Osteoblast (primary cell): ENCODE results near the gene SRSF11. TPM values are rescaled to one million over a fixed set of nuclear protein-coding genes. Genes with fewer than 3 reads are reported as not detected.
A peak's percentile ranks its signal among the peaks of the same experiment; 100 is the strongest.
"Not testable (repeated sequence)": the region's sequence is repeated elsewhere in the genome, so short reads cannot be mapped to it uniquely, and the experiment has no call there.

Experiments
- DNase-seq: peaks from one replicate; pipeline ENCODE4 v3.0.0; 2011; ENCODE audit warnings: low spot score, mixed read lengths; ENCODE audit not compliant: insufficient read length; ENCODE audit errors: missing footprints
- H2AFZ ChIP-seq: 2 replicates; pipeline ENCODE4 v1.6.0; 2011; ENCODE audit warnings: mild to moderate bottlenecking, low read length
- H3K27ac ChIP-seq: 2 replicates; pipeline ENCODE4 v1.5.1; 2011; ENCODE audit warnings: mild to moderate bottlenecking, low read depth, low read length, moderate library complexity
- H3K27me3 ChIP-seq: 2 replicates; pipeline ENCODE4 v1.6.0; 2012; ENCODE audit warnings: mild to moderate bottlenecking, control low read depth, inconsistent platforms, low read length, moderate library complexity; ENCODE audit not compliant: insufficient read depth
- H3K36me3 ChIP-seq: 2 replicates; pipeline ENCODE4 v1.5.1; 2011; ENCODE audit warnings: mild to moderate bottlenecking, low read length, control low read depth, moderate library complexity; ENCODE audit not compliant: insufficient read depth
- H3K4me1 ChIP-seq: 2 replicates; pipeline ENCODE4 v1.5.1; 2011; ENCODE audit warnings: mild to moderate bottlenecking, low read length, control low read depth, moderate library complexity; ENCODE audit not compliant: insufficient read depth
- H3K4me2 ChIP-seq: 2 replicates; pipeline ENCODE4 v1.6.0; 2011; ENCODE audit warnings: mild to moderate bottlenecking, low read length; ENCODE audit not compliant: insufficient read depth
- H3K4me3 ChIP-seq: fragments of 200-600 bp; sonication (generic); 3 replicates; pipeline ENCODE4 v1.5.1; 2012; ENCODE audit warnings: mild to moderate bottlenecking, low read length, inconsistent platforms; ENCODE audit not compliant: insufficient read depth
- H3K79me2 ChIP-seq: 2 replicates; pipeline ENCODE4 v1.6.0; 2012; ENCODE audit warnings: mild to moderate bottlenecking, low read length, control low read depth, inconsistent platforms; ENCODE audit not compliant: insufficient read depth
- H3K9me3 ChIP-seq: 2 replicates; pipeline ENCODE4 v1.5.1; 2011; ENCODE audit warnings: low read depth, low read length, control low read depth
- H4K20me1 ChIP-seq: 2 replicates; pipeline ENCODE4 v1.6.0; 2012; ENCODE audit warnings: mild to moderate bottlenecking, low read length, control low read depth; ENCODE audit not compliant: insufficient read depth
- total RNA-seq: library from RNA; depleted of rRNA; stranded (reverse); fragments of >200 nt; gene quantifications from 2 replicates; pipeline ENCODE4 v1.2.3, GENCODE V29; 2012
- TF ChIP-seq, protein P1 (sequence below): IDR thresholded peaks from 2 replicates; pipeline ENCODE4 v1.5.1; 2011; ENCODE audit warnings: mild to moderate bottlenecking, low read depth, low read length, moderate library complexity; ENCODE audit errors: extremely low read depth

Gene SRSF11, protein sequence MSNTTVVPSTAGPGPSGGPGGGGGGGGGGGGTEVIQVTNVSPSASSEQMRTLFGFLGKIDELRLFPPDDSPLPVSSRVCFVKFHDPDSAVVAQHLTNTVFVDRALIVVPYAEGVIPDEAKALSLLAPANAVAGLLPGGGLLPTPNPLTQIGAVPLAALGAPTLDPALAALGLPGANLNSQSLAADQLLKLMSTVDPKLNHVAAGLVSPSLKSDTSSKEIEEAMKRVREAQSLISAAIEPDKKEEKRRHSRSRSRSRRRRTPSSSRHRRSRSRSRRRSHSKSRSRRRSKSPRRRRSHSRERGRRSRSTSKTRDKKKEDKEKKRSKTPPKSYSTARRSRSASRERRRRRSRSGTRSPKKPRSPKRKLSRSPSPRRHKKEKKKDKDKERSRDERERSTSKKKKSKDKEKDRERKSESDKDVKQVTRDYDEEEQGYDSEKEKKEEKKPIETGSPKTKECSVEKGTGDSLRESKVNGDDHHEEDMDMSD
- 160 and 162 TPM in 2 replicates for total RNA-seq

DNA sequence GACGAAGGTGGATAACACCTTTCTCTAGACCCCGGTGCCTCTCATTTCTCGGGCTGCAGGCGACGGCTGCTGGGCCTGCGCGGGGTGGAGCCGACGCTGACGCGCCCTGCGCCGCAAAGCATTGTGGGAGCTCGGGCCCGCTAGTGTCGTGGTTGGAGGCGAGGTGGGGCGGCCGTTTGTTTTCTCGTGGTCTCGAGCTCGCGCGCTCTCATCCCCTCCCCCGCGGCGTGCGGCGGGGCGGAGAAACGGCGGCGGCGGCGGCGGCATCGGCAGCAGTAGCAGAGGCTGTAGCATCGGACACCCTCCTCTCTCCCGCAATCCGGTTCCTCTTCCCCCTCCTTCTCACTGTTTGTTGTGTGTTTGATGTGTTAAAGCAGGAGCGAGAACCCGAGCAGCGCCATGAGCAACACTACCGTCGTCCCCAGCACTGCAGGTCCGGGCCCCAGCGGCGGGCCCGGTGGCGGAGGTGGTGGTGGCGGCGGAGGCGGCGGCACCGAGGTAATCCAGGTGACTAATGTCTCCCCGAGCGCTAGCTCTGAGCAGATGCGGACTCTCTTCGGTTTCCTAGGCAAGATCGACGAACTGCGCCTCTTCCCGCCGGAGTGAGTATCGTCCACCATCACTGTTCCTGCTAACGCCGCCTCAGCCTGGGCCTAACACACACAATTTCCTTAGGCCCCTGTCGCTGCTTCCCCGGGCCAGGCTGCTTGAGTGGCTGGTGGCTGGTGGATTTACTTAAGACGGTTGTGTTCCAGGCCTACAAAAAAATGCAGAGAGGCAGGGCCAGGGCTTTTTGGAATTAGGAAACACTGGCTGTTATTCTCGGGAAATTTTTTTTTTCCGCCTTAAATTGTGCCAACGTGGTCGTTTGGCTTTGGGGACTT, at the start of gene SRSF11:
Gene SRSF11, plus strand, starts transcription at position 143 of the 884 bp plus-strand sequence. Its CDS starts 257 bp downstream, at position 400.
- Histone ChIP-seq H3K4me3 (peak within 1 kb of the TSS; percentile 91), H3K9me3 (no peaks in the 10 kb centered on the region), H3K79me2 (peaks cover 92% of the 10 kb centered on the region), H3K36me3 (peaks cover 28% of the 10 kb centered on the region), H4K20me1 (peaks cover 41% of the 10 kb centered on the region), H3K4me1 (peaks cover 39% of the 10 kb centered on the region), H3K27ac (peak within 1 kb of the TSS; percentile 95), H2AFZ (peak within 1 kb of the TSS; percentile 85), H3K4me2 (peak within 1 kb of the TSS; percentile 93), H3K27me3 (no peaks in the 10 kb centered on the region)
- TF ChIP-seq, protein P1, sequence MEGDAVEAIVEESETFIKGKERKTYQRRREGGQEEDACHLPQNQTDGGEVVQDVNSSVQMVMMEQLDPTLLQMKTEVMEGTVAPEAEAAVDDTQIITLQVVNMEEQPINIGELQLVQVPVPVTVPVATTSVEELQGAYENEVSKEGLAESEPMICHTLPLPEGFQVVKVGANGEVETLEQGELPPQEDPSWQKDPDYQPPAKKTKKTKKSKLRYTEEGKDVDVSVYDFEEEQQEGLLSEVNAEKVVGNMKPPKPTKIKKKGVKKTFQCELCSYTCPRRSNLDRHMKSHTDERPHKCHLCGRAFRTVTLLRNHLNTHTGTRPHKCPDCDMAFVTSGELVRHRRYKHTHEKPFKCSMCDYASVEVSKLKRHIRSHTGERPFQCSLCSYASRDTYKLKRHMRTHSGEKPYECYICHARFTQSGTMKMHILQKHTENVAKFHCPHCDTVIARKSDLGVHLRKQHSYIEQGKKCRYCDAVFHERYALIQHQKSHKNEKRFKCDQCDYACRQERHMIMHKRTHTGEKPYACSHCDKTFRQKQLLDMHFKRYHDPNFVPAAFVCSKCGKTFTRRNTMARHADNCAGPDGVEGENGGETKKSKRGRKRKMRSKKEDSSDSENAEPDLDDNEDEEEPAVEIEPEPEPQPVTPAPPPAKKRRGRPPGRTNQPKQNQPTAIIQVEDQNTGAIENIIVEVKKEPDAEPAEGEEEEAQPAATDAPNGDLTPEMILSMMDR = no peak
- DNase-seq = peak; percentile 96

DNA sequence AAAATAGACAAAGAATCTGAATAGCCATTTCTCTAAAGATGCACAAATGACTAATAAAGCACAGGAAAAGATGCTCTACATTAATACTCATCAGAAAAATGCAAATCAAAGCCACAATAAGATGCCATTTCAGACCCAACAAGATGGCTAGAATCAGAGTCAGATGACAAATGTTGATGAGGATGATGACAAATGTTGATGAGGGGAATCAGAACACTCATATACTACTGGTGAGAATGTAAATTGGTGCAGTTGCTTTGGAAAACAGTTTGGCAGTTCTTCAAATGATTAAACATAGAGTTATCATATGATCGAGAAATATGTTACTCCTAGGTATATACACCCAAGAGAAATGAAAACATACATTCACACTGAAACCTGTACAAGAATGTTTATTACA, 49.7 kb upstream of the SRSF11 start:
- no peaks in the 10 kb centered on the region for H3K36me3 ChIP-seq
- H3K4me3 ChIP-seq = no peak overlapping the region
- H3K79me2 ChIP-seq = no peaks in the 10 kb centered on the region
- H3K9me3 ChIP-seq = no peaks in the 10 kb centered on the region
- TF ChIP-seq, protein P1 = no peak
- no peak for DNase-seq
- H4K20me1 ChIP-seq = no peaks in the 10 kb centered on the region
- H3K4me1 ChIP-seq = no peaks in the 10 kb centered on the region
- no peak overlapping the region for H3K27ac ChIP-seq
- no peak overlapping the region for H3K4me2 ChIP-seq
- no peaks in the 10 kb centered on the region for H3K27me3 ChIP-seq
- no peak overlapping the region for H2AFZ ChIP-seq

DNA sequence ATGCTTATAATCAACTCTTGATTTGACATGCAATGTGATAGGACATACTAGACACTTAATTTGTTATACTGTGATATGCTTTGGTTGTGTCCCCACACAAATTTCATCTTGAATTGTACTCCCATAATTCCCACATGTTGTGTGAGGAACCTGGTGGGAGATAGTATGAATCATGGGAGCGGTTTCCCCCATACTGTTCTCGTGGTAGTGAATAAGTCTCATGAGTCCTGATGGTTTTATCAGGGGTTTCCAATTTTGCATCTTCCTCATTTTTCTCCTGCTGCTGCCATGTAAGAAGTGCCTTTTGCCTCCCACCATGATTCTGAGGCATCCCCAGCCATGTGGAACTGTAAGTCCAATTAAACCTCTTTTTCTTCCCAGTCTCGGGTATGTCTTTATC, 36.0 kb upstream of the SRSF11 start:
- H3K4me3 ChIP-seq, H3K27ac ChIP-seq, H3K4me1 ChIP-seq, H3K36me3 ChIP-seq, DNase-seq, H4K20me1 ChIP-seq, H2AFZ ChIP-seq, H3K27me3 ChIP-seq, H3K9me3 ChIP-seq, H3K4me2 ChIP-seq: not testable (repeated sequence)
- peaks cover 11% of the 10 kb centered on the region for H3K79me2 ChIP-seq

DNA sequence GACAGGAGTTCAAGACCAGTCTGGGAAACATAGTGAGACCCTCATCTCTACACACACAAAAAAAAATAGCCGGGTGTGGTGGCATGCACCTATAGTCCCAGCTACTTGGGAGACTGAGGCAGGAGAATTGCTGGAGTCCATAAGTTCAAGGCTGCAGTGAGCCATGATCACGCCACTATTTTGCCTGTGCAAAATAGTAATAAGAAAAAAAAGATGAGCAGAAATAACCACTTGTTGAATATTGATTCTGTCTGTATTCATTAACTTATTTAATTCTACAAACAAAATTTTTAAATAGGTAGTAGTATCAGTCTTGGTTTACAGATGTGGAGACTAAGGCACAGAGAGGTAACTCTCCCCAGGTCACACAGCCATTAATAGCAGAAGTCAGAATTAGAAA, 32.7 kb upstream of the SRSF11 start:
- no peak overlapping the region for H3K4me2 ChIP-seq
- no peak for DNase-seq

More for the DNA sequence above, 32.7 kb upstream of the SRSF11 start:
- TF ChIP-seq, protein P1 = no peak
- H4K20me1 ChIP-seq = no peaks in the 10 kb centered on the region
- no peaks in the 10 kb centered on the region for H3K9me3 ChIP-seq
- no peaks in the 10 kb centered on the region for H3K27me3 ChIP-seq
- H3K27ac ChIP-seq = no peak overlapping the region
- H3K79me2 ChIP-seq = peaks cover 30% of the 10 kb centered on the region
- H3K4me1 ChIP-seq = no peaks in the 10 kb centered on the region
- no peak overlapping the region for H2AFZ ChIP-seq
- H3K36me3 ChIP-seq = no peaks in the 10 kb centered on the region
- H3K4me3 ChIP-seq = no peak overlapping the region
